NCI-H526 (cell line): Measurements from ENCODE around the gene GALNTL6.

ENCODE experiments used
- DNase-seq, 2 experiments: peaks; one replicate each; lab custom pipeline; 2025; lab: John Stamatoyannopoulos, UW

The GALNTL6 gene

GRCh38 chr4:172207258-172207657 is 394.1 kb downstream of the GALNTL6 start:
- DNase-seq: no peak

GRCh38 chr4:172207886-172208285 is 394.7 kb downstream of the GALNTL6 start:
- DNase-seq: no peak

GRCh38 chr4:172220679-172221078 is 407.5 kb downstream of the GALNTL6 start:
- DNase-seq: no peak

- no peak for DNase-seq
Observed at GRCh38 chr4:172225457-172225856, 412.3 kb downstream of the GALNTL6 start.

GRCh38 chr4:172232966-172233365 is 419.8 kb downstream of the GALNTL6 start:
- no peak for DNase-seq

GRCh38 chr4:172243551-172243950 is 430.3 kb downstream of the GALNTL6 start:
- DNase-seq: no peak

GRCh38 chr4:172245516-172245915 is 432.3 kb downstream of the GALNTL6 start:
- DNase-seq: no peak

GRCh38 chr4:172253409-172253808 is 440.2 kb downstream of the GALNTL6 start:
- no peak for DNase-seq

- no peak for DNase-seq
Observed at GRCh38 chr4:172256820-172257219, 443.6 kb downstream of the GALNTL6 start.

GRCh38 chr4:172270397-172270796 is 457.2 kb downstream of the GALNTL6 start:
- DNase-seq: no peak

GRCh38 chr4:172287117-172287516 is 473.9 kb downstream of the GALNTL6 start:
- DNase-seq: no peak

GRCh38 chr4:172305698-172306097 is 492.5 kb downstream of the GALNTL6 start:
- no peak for DNase-seq

GRCh38 chr4:172308078-172308477 is 494.9 kb downstream of the GALNTL6 start:
- no peak for DNase-seq

GRCh38 chr4:172311682-172312081 is 498.5 kb downstream of the GALNTL6 start:
- DNase-seq: no peak

- DNase-seq: no peak
Observed at GRCh38 chr4:172323288-172323687, 510.1 kb downstream of the GALNTL6 start.

GRCh38 chr4:172344308-172344938 is 531.2 kb downstream of the GALNTL6 start:
- DNase-seq: no peak

GRCh38 chr4:172348426-172348825 is 535.2 kb downstream of the GALNTL6 start:
- DNase-seq: no peak

- no peak for DNase-seq
Observed at GRCh38 chr4:172352356-172352755, 539.2 kb downstream of the GALNTL6 start.

- no peak for DNase-seq
Observed at GRCh38 chr4:172356016-172356415, 542.8 kb downstream of the GALNTL6 start.

GRCh38 chr4:172357006-172357540 is 543.9 kb downstream of the GALNTL6 start:
- DNase-seq: no peak

GRCh38 chr4:172362569-172362968 is 549.4 kb downstream of the GALNTL6 start:
- DNase-seq: no peak

GRCh38 chr4:172369471-172369959 is 556.3 kb downstream of the GALNTL6 start:
- no peak for DNase-seq

GRCh38 chr4:172377486-172378140 is 564.4 kb downstream of the GALNTL6 start:
- no peak for DNase-seq
